KOPT-K1 (cell line): ENCODE data around the gene DNAI2.

ENCODE experiments used
- H3K27ac ChIP-seq: fragments of 200-600 bp; sonication (generic); 2 replicates; pipeline ENCODE4 v1.5.1; 2016; ENCODE audit warnings: antibody characterized with exemption, mild to moderate bottlenecking, low read depth, low read length; ENCODE audit not compliant: poor library complexity, severe bottlenecking
- H3K36me3 ChIP-seq: fragments of 200-600 bp; sonication (generic); 2 replicates; pipeline ENCODE4 v1.5.1; 2017; ENCODE audit warnings: antibody characterized with exemption, mild to moderate bottlenecking, low read length, moderate library complexity; ENCODE audit not compliant: insufficient read depth
- H3K9me3 ChIP-seq: fragments of 200-600 bp; sonication (generic); 2 replicates; pipeline ENCODE4 v1.5.1; 2017; ENCODE audit warnings: antibody characterized with exemption, low read length, mild to moderate bottlenecking; ENCODE audit not compliant: insufficient read depth, poor library complexity, severe bottlenecking

DNAI2 gene, protein sequence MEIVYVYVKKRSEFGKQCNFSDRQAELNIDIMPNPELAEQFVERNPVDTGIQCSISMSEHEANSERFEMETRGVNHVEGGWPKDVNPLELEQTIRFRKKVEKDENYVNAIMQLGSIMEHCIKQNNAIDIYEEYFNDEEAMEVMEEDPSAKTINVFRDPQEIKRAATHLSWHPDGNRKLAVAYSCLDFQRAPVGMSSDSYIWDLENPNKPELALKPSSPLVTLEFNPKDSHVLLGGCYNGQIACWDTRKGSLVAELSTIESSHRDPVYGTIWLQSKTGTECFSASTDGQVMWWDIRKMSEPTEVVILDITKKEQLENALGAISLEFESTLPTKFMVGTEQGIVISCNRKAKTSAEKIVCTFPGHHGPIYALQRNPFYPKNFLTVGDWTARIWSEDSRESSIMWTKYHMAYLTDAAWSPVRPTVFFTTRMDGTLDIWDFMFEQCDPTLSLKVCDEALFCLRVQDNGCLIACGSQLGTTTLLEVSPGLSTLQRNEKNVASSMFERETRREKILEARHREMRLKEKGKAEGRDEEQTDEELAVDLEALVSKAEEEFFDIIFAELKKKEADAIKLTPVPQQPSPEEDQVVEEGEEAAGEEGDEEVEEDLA

GRCh38 chr17:74274060-74274708 is at the start of gene DNAI2:
Gene DNAI2 (plus strand): TSS chr17:74274234. CDS start chr17:74281818, 7,584 bp downstream.
- Histone ChIP-seq H3K9me3 (no peaks in the 10 kb centered on the region), H3K27ac (no peak within 1 kb of the TSS), H3K36me3 (no peaks in the 10 kb centered on the region)

- H3K36me3 ChIP-seq: no peaks in the 10 kb centered on the region
- no peaks in the 10 kb centered on the region for H3K9me3 ChIP-seq
- H3K27ac ChIP-seq: no peak overlapping the region
Observed at GRCh38 chr17:74224959-74225725, 48.9 kb upstream of the DNAI2 start.

- H3K9me3 ChIP-seq: no peaks in the 10 kb centered on the region
- H3K27ac ChIP-seq: no peak overlapping the region
- no peaks in the 10 kb centered on the region for H3K36me3 ChIP-seq
Observed at GRCh38 chr17:74226252-74226651, 47.8 kb upstream of the DNAI2 start.

GRCh38 chr17:74227271-74228080 is 46.6 kb upstream of the DNAI2 start:
- Histone ChIP-seq H3K9me3 (no peaks in the 10 kb centered on the region), H3K27ac (no peak overlapping the region)

GRCh38 chr17:74228306-74228978 is 45.6 kb upstream of the DNAI2 start:
- H3K36me3 ChIP-seq: no peaks in the 10 kb centered on the region
- no peak overlapping the region for H3K27ac ChIP-seq
- no peaks in the 10 kb centered on the region for H3K9me3 ChIP-seq

More at GRCh38 chr17:74227271-74228080, 46.6 kb upstream of the DNAI2 start:
- H3K36me3 ChIP-seq: no peaks in the 10 kb centered on the region

DNA sequence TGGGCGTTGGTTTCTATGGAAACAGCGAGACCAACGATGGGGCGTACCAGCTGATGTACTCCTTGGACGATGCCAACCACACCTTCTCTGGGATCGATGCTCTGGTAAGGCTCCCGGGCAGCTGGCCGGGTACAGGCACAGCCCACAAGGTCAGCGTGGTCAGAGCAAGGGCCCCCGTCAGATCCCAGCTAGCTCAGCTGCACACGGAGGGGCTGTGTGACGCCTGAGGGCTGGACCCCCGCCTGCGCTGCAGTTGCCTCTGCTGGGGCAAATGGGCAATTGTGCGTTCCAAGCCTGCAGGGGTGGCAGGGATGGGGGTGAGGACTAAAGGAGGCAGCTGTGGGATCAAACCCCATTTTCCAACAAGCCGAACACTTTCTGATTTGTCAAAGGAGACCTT is 43.1 kb upstream of the DNAI2 start:
- no peaks in the 10 kb centered on the region for H3K36me3 ChIP-seq
- H3K27ac ChIP-seq: no peak overlapping the region
- no peaks in the 10 kb centered on the region for H3K9me3 ChIP-seq

GRCh38 chr17:74231928-74232907 is 41.8 kb upstream of the DNAI2 start:
- Histone ChIP-seq H3K36me3 (no peaks in the 10 kb centered on the region), H3K27ac (no peak overlapping the region)

GRCh38 chr17:74233937-74234336 is 40.1 kb upstream of the DNAI2 start:
- H3K27ac ChIP-seq: no peak overlapping the region
- H3K36me3 ChIP-seq: no peaks in the 10 kb centered on the region

More at GRCh38 chr17:74231928-74232907, 41.8 kb upstream of the DNAI2 start:
- H3K9me3 ChIP-seq: no peaks in the 10 kb centered on the region

GRCh38 chr17:74234486-74234885 is 39.5 kb upstream of the DNAI2 start:
- no peaks in the 10 kb centered on the region for H3K9me3 ChIP-seq
- H3K36me3 ChIP-seq: no peaks in the 10 kb centered on the region

More at GRCh38 chr17:74233937-74234336, 40.1 kb upstream of the DNAI2 start:
- H3K9me3 ChIP-seq: no peaks in the 10 kb centered on the region

GRCh38 chr17:74235040-74235581 is 38.9 kb upstream of the DNAI2 start:
- Histone ChIP-seq H3K27ac (no peak overlapping the region), H3K36me3 (no peaks in the 10 kb centered on the region), H3K9me3 (no peaks in the 10 kb centered on the region)

More at GRCh38 chr17:74234486-74234885, 39.5 kb upstream of the DNAI2 start:
- H3K27ac ChIP-seq: no peak overlapping the region

DNA sequence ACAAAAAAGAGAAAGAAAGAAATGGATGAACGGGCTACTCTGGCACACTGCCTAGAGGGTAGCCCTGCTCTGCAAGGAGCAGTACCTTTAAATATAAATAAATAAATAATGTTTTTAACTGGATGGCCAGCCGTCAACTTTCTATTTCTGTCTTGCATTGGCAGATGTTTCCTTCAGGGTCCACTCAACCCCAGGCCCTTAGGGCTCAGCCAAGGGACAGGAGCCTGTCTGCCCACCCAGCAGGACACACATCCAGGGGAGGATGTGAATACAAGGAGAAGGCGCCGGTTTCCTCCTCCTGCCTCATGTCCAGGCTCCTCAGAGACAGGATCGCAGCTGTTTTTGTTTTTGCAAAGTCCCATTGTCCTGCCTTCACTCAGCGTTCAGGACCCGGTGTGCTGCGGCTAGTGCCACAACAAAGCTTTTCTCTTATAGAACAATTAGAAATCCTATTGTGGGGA is 38.1 kb upstream of the DNAI2 start:
- H3K9me3 ChIP-seq: no peaks in the 10 kb centered on the region
- H3K36me3 ChIP-seq: no peaks in the 10 kb centered on the region
- H3K27ac ChIP-seq: no peak overlapping the region

DNA sequence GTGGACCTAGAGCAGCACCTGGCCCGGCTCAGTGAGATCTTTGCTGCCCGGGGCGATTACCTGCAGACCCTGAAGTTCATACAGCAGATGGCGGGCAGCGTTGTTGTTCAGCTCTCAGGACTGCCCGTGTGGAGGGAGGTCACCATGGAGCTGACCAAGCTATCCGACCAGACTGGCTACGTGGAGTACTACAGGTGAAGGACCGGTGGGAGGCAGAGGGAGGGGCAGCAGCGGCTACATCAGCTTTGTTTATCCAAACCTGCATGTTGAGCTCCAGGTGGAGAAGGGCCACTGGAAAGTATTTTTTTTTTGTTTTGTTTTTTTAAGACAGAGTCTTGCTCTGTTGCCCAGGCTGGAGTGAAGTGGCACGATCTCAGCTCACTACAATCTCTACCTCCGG is 36.7 kb upstream of the DNAI2 start:
- Histone ChIP-seq H3K27ac (no peak overlapping the region), H3K9me3 (no peaks in the 10 kb centered on the region), H3K36me3 (no peaks in the 10 kb centered on the region)
